SU-DHL-6 (cell line): ENCODE measurements around the gene VAMP5.

Experiments
- CTCF ChIP-seq: fragments of 200-600 bp; sonication (generic); IDR thresholded peaks from one replicate; pipeline ENCODE4 v1.5.1; 2017; ENCODE audit warnings: antibody characterized with exemption, mild to moderate bottlenecking, low read length, moderate library complexity; ENCODE audit not compliant: insufficient read depth, poor library complexity, severe bottlenecking
- EZH2phosphoT487 ChIP-seq: fragments of 200-600 bp; sonication (generic), shearing (Covaris generic); conservative IDR thresholded peaks from 2 replicates; pipeline ENCODE4 v1.6.1; 2018; ENCODE audit warnings: mild to moderate bottlenecking, antibody characterized with exemption, low read length, moderate library complexity, mixed read lengths

DNA sequence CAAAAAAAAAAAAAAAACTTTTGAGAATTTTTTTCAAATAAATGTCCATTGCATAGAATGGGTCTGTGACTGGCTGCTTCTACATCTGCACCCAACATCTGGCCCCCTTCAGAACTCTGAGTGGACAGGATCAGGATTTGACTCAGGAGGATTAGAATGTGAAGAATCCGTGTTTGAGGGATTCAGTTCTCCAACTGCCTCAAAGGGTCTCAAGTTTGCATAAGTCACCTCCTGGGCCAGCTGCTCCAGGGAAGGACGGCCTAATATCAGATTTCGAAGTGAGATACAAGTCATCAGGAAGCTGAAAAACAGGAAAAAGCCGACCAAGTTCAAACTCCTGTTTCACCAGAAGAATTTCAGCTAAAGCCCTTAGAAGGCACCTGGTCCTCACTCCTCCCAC, 34.4 kb upstream of the VAMP5 start:
- TF ChIP-seq CTCF, result no peak
- TF ChIP-seq EZH2phosphoT487, result no peak
